G401 (cell line): ENCODE measurements around the gene RBL1. TPM values are rescaled to one million over a fixed set of nuclear protein-coding genes. Genes with fewer than 3 reads are reported as not detected.
A peak's percentile ranks its signal among the peaks of the same experiment; 100 is the strongest.
"Not testable (repeated sequence)": the region's sequence is repeated elsewhere in the genome, so short reads cannot be mapped to it uniquely, and the experiment has no call there.

ENCODE experiments used
- DNase-seq: peaks from one replicate; pipeline ENCODE4 v3.0.0-alpha.2; 2015; ENCODE audit warnings: low spot score
- in situ Hi-C: cut with HindIII; loops from 2 replicates; pipeline ENCODE4 v1.10.0; 2016; ENCODE audit warnings: low sequenced_read_pairs, mixed read lengths
- total RNA-seq: library from RNA; depleted of rRNA; stranded (reverse); fragments of >200 nt; shearing (Covaris generic); gene quantifications from 2 replicates; pipeline ENCODE4 v1.2.3, GENCODE V29; 2014

Gene RBL1
- total RNA-seq, 1 experiment from 2014 or later, result 9.0 TPM

DNA sequence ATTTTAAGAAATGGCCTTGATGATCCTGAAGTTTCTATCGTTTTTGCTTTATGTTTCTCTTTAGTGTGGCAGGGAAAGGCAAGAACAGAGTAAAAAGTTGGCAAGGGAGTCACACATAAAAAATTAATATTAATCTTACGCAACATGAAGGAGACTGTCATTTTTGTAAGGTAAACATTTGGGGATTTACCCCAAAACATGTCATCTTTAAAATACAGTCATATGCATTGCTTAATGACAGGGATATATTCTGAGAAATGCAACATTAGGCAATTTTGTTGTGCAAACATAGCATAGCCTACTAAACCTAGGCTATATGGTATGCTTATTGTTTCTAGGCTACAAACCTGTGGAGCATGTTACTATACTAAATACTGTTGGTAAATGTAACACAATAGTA lies 5.4 kb downstream of the RBL1 start:
- in situ Hi-C loops, result no loop called here
- DNase-seq, result no peak

DNA sequence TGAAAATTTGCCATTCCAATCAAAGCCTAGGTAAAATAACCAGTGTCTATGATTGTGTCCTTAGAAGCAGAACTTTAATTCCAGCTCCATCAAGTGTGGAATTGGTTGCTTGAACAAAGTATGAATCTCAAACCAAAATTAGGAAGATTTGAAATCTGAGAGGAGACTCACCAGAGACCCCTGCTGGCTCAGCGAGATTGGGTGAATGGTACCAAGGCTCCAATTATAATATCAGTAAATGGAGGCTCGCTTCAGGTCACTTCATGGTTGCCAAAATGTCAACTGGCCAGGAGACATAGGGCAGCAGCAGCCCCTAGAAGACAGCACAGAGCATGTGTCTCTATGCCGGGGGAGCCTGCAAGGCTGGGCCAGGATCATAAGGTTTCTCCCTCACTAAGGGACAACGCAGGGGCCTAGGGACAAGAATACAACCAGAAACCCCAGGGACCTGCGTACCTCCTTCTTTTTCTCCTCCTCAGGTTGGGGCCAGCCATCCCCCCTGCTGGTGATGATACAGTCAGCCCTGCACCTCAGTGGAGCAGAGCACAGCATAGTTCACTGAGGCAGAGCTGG lies 14.0 kb downstream of the RBL1 start:
- in situ Hi-C loops, result no loop called here
- no peak for DNase-seq

DNA sequence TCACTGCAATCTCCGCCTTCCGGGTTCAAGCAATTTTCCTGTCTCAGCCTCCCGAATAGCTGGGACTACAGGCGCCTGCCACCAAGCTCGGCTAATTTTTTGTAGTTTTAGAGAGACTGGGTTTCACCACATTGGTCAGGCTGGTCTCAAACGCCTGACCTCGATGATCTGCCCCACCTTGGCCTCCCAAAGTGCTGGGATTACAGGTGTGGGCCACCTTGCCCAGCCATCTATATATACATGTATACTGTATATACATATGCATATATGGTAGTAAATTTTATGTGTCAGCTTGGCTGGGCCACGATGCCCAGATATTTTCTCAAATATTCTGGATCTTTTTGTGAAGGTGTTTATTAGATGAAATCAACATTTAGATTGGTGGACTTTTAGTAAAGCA lies 18.8 kb downstream of the RBL1 start:
- in situ Hi-C loops, result no loop called here
- no peak for DNase-seq

GRCh38 chr20:37075932-37076685 lies 19.7 kb downstream of the RBL1 start:
- DNase-seq, result no peak
- in situ Hi-C loops, result no loop called here

GRCh38 chr20:37072293-37073196 lies 23.3 kb downstream of the RBL1 start:
- DNase-seq, result no peak
- in situ Hi-C loops, result no loop called here

DNA sequence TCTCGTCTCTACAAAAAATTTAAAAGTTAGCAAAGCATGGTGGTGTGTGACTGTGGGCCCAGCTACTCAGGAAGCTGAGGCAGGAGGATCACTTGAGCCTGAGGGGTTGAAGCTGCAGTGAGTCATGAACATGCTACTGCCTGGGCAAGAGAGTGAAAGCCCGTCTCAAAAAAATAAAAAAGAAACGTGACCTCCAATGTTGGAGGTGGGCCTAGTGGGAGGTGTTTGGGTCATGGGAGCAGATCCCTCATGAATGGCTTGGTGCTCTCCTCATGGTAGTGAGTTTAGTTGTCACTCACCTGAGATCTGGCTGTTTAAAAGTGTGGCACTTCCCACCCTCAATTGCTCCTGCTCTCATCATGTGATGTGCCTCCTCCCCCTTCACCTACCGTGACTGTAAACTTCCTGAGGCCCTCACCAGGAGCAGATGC lies 24.3 kb downstream of the RBL1 start:
- no peak for DNase-seq
- in situ Hi-C loops, result no loop called here

DNA sequence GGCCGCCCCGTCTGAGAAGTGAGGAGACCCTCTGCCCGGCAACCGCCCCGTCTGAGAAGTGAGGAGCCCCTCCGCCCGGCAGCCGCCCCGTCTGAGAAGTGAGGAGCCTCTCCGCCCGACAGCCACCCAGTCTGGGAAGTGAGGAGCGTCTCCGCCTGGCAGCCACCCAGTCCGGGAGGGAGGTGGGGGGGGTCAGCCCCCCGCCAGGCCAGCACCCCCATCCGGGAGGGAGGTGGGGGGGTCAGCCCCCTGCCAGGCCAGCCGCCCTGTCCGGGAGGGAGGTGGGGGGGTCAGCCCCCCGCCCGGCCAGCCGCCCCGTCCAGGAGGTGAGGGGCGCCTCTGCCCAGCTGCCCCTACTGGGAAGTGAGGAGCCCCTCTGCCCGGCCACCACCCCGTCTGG lies 26.2 kb downstream of the RBL1 start:
- DNase-seq, in situ Hi-C loops: not testable (repeated sequence)

DNA sequence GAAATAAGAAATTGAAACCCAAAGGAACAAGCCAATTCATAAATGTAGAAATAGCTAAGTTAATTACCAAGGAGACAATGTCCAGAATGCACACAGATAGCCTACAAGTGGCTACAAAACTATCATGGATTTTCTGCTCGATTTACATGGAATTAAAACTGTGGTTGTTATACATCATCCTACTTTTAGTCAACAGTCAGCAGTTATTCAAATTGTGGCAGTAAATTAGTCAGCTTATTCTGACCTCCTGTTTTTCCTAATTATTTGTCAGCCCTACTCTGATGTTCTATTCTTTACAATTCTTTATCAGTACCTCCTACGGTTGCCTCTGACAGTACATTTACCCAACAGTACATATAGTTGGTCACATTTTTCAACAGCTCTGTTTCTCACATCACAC lies 29.6 kb downstream of the RBL1 start:
- no peak for DNase-seq
- in situ Hi-C loops, result no loop called here

GRCh38 chr20:37055276-37055675 lies 40.5 kb downstream of the RBL1 start:
- no peak for DNase-seq
- in situ Hi-C loops, result no loop called here

DNA sequence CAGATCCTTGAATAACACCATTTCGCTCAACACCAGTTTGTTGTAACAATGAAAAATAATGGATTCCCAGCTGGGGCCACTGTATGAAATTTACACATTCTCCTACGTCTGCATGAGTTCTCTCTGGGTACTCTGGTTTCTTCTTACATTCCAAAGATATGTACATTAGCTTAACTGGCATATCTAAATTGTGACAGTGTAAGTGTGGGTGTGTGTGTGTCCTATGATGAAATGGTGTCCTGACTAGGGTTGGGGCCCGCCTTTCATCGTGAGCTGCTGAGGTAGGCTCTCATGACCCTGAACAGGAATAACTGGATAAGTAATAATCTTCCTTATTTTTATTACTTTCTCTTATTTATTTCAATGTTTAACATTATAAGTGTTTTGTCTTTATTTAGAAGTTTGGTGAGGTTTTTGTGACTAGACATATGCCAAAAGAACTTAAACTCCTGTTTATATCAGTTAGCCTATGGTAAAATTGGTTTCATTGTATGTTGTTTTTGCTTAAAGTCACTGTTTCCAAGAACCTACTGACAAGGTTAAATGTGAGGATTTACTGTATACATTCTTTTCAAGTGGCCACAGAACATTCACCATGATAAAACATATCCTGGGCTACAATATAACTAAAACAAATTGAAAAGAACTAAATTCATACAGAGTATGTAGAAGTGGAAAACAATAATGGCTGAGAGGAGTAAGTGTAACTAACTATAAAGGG lies 42.4 kb downstream of the RBL1 start:
- in situ Hi-C loops, result no loop called here
- no peak for DNase-seq

- in situ Hi-C loops, result no loop called here
- DNase-seq, result no peak
These were observed 52.5 kb downstream of the RBL1 start for GRCh38 chr20:37042986-37043972.

GRCh38 chr20:37039366-37039765 lies 56.4 kb downstream of the RBL1 start:
- DNase-seq, in situ Hi-C loops: not testable (repeated sequence)

- in situ Hi-C loops, result no loop called here
- DNase-seq, result no peak
These were observed 63.7 kb downstream of the RBL1 start for GRCh38 chr20:37032077-37032476.

GRCh38 chr20:37020636-37021035 lies 75.2 kb downstream of the RBL1 start:
- in situ Hi-C loops, result no loop called here
- no peak for DNase-seq

GRCh38 chr20:37012631-37013030 lies 83.2 kb downstream of the RBL1 start:
- in situ Hi-C loops, DNase-seq: not testable (repeated sequence)

GRCh38 chr20:37011858-37012257 lies 83.9 kb downstream of the RBL1 start:
- in situ Hi-C loops, DNase-seq: not testable (repeated sequence)

DNA sequence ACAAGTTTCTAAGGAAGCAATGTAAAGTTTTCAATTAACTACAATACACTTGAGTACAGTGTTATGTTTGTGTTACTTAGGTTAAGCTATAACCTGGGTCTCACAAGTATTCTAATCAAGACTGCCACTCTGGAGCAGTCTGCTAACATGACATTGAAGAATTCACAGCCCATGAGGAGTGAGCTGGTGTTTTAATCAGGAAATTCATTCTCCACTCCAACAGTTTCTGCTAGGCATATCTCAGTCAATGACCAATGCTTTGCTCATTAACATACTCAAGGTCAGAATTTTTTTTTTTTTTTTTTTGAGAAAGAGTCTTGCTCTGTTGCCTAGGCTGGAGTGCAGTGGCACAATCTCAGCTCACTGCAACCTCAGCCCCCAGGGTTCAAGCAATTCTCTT lies 84.7 kb downstream of the RBL1 start:
- in situ Hi-C loops, result no loop called here
- DNase-seq, result no peak

GRCh38 chr20:37007898-37008649 lies 87.7 kb downstream of the RBL1 start:
- DNase-seq, result peak; percentile 7
- in situ Hi-C loops, result no loop called here
